Choroid plexus epithelial cell (primary cell): Measurements from ENCODE around the gene ANKRD1.

ENCODE experiments used
- DNase-seq: peaks from one replicate; pipeline ENCODE4 v3.0.0-alpha.2; 2010; ENCODE audit warnings: low read depth
- H3K4me3 ChIP-seq: 2 replicates; pipeline ENCODE4 v1.5.1; 2011; ENCODE audit warnings: low read depth, mild to moderate bottlenecking, control low read depth, low read length, moderate library complexity
- TF ChIP-seq, protein P1 (sequence below): conservative IDR thresholded peaks from 2 replicates; pipeline ENCODE4 v1.5.1; 2011; ENCODE audit warnings: low read depth, mild to moderate bottlenecking, control low read depth, inconsistent platforms, low read length, moderate library complexity

Gene ANKRD1

DNA sequence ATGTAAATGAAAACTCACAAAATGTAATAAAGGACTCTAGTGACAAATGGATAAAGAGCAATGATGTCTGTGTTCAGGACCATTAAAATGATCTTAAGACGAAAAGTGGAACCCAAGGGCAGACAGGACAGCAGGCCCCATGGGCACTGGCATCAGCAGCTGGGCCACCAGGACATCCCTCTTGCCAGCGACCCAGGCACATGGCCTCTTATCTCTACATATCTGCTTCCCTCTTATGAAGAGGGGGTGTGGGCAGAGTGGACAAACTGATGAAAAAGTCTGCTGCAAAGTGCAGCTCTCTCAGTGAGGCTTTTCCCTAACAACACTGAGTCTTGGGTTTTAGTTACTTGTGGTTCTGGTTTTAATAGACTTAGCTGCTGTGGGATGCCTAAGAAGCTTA lies 44.8 kb upstream of the ANKRD1 start:
- no peak for DNase-seq
- H3K4me3 ChIP-seq, result no peak overlapping the region
- TF ChIP-seq, protein P1, sequence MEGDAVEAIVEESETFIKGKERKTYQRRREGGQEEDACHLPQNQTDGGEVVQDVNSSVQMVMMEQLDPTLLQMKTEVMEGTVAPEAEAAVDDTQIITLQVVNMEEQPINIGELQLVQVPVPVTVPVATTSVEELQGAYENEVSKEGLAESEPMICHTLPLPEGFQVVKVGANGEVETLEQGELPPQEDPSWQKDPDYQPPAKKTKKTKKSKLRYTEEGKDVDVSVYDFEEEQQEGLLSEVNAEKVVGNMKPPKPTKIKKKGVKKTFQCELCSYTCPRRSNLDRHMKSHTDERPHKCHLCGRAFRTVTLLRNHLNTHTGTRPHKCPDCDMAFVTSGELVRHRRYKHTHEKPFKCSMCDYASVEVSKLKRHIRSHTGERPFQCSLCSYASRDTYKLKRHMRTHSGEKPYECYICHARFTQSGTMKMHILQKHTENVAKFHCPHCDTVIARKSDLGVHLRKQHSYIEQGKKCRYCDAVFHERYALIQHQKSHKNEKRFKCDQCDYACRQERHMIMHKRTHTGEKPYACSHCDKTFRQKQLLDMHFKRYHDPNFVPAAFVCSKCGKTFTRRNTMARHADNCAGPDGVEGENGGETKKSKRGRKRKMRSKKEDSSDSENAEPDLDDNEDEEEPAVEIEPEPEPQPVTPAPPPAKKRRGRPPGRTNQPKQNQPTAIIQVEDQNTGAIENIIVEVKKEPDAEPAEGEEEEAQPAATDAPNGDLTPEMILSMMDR, result no peak

DNA sequence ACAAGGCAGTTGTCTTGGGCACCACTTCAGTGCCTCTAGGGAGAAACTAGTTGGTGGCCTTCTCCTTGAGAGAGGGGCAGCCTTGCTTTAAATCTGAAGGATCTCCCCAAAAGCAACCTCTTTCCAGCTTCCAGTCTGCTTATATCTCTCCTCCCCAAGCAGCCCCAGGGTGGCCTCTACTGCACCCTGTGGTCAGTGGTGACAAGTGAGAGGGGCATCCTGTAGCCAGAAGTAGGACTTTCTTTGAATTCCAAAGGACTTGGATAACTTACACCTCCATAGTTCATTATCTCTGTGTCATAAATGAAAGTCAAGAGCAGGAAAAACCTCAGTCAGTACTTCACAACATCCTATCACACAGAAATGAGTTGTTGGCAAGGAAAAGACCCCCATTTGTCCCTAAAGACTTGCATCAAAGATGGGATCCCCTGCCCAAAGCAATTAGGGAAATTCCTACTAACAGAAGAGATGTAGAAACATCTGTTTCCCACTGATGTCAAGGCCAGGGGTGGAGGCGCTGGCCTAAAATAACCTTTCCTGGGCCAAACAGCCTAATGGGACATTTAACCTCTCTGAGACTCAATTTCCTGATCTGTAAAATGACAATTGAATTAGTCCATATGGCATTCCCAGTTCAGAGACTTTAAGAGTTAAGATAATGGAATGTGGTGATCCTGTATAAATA lies 44.0 kb upstream of the ANKRD1 start:
- TF ChIP-seq, protein P1, result no peak
- H3K4me3 ChIP-seq, result no peak overlapping the region
- no peak for DNase-seq

DNA sequence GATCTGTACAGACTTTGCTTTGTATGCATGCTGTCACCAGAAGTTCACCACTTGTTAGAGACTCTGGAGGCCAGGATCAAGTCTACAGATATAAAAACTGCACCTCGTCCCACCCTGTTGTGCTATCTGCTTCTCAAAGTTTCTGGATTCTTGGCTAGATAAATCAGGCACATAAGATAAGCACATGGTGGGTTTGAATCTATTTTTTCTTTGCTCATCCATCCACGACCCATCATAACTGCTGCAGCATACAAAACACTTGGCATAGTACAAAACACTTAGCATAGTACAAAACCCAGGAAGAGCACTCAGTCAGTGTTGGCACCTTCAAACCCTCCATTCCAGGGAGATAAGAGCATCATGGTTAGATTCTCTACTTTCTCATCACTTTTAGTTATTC lies 42.4 kb upstream of the ANKRD1 start:
- H3K4me3 ChIP-seq, result no peak overlapping the region
- TF ChIP-seq, protein P1, result no peak
- DNase-seq, result no peak

DNA sequence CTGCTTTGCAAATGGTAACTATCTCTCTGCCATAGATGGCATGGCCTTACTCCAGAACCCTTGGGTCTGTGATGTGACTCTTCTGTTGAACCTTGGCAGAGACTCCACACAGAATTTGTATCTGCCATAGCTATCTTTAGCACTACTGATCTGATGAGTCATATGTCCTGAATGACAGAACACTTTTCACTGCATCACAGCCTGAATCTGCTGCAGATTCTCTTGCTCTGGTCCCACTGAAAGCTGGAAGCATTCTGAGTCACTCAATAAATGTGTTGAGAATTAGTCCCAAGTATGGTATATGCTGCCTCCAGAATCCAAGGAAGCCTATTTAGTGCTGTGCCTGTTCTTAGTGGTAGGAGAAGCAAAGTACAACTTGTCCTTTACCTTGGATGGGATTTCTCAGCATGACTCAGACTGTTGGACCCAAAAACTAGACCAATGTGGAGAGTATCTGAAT lies 39.5 kb upstream of the ANKRD1 start:
- TF ChIP-seq, protein P1, result peak; percentile 14
- no peak overlapping the region for H3K4me3 ChIP-seq
- peak; percentile 90 for DNase-seq

DNA sequence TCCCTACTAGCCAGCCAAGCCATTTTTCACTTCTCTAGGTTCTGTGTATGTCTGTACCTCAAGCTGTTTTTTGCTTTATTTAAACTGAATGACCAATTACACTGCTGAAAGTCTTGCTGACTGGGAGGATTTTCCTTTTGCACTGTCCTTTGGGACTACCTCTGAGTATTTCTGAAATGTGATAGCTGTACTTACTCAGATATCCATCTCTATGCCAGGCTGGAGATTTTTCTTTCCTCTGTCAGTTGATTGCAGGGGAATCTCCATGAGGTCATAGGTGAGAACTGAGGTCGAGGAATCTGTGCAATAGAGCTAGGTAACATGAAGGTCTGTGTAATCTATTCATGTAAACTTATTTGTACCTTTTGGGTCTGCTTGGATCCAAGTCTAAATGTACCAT lies 38.9 kb upstream of the ANKRD1 start:
- peak; percentile 34 for DNase-seq
- TF ChIP-seq, protein P1, result no peak
- no peak overlapping the region for H3K4me3 ChIP-seq

DNA sequence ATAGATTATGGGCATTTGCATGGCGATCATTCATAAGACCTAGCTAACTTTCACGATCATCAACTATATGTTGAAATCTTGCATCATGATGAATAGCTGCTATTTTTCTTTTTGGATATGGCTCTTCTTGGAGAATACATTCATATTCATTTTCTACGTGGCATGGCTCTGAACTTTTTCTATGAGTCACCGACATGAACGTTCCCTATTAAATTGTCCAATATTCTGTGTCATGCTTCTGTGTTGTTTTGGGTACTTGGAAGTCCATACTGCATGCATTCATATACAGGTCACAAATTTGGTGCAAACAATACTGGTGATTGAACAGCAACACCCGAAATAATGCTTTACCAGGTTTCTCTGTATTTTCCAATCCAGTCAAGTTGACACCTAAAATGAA lies 37.9 kb upstream of the ANKRD1 start:
- no peak overlapping the region for H3K4me3 ChIP-seq
- TF ChIP-seq, protein P1, result no peak
- no peak for DNase-seq
